NCI-H146 treated with DMSO at 0.1 percent for 48 hours (cell line): ENCODE measurements around the gene AGAP1.

Source experiments
- DNase-seq: peaks from one replicate; lab custom pipeline; 2025; ENCODE audit not compliant: unreplicated experiment; lab: John Stamatoyannopoulos, UW

The AGAP1 gene

GRCh38 chr2:236014408-236015131, 520.7 kb downstream of the AGAP1 start:
- no peak for DNase-seq

GRCh38 chr2:236015171-236015570, 521.3 kb downstream of the AGAP1 start:
- DNase-seq = no peak

GRCh38 chr2:236016496-236016895, 522.7 kb downstream of the AGAP1 start:
- DNase-seq = no peak

GRCh38 chr2:236017446-236017845, 523.6 kb downstream of the AGAP1 start:
- no peak for DNase-seq

GRCh38 chr2:236019434-236019833, 525.6 kb downstream of the AGAP1 start:
- DNase-seq = no peak

- no peak for DNase-seq
Observed at GRCh38 chr2:236021499-236022057, 527.7 kb downstream of the AGAP1 start.

- DNase-seq = no peak
Observed at GRCh38 chr2:236022128-236022527, 528.3 kb downstream of the AGAP1 start.

- no peak for DNase-seq
Observed at GRCh38 chr2:236025892-236026291, 532.0 kb downstream of the AGAP1 start.

- no peak for DNase-seq
Observed at GRCh38 chr2:236026841-236027240, 533.0 kb downstream of the AGAP1 start.

- no peak for DNase-seq
Observed at GRCh38 chr2:236028066-236028465, 534.2 kb downstream of the AGAP1 start.

GRCh38 chr2:236033462-236033861, 539.6 kb downstream of the AGAP1 start:
- no peak for DNase-seq

- DNase-seq = no peak
Observed at GRCh38 chr2:236034974-236035373, 541.1 kb downstream of the AGAP1 start.

- no peak for DNase-seq
Observed at GRCh38 chr2:236036045-236036444, 542.2 kb downstream of the AGAP1 start.

- no peak for DNase-seq
Observed at GRCh38 chr2:236038096-236038495, 544.3 kb downstream of the AGAP1 start.

- no peak for DNase-seq
Observed at GRCh38 chr2:236040600-236041328, 546.9 kb downstream of the AGAP1 start.

- no peak for DNase-seq
Observed at GRCh38 chr2:236041616-236042015, 547.8 kb downstream of the AGAP1 start.

GRCh38 chr2:236042087-236042486, 548.2 kb downstream of the AGAP1 start:
- DNase-seq = no peak

GRCh38 chr2:236044191-236044590, 550.3 kb downstream of the AGAP1 start:
- no peak for DNase-seq

- no peak for DNase-seq
Observed at GRCh38 chr2:236045251-236046235, 551.7 kb downstream of the AGAP1 start.

- no peak for DNase-seq
Observed at GRCh38 chr2:236046715-236047114, 552.9 kb downstream of the AGAP1 start.

- no peak for DNase-seq
Observed at GRCh38 chr2:236047176-236047575, 553.3 kb downstream of the AGAP1 start.
